Caco-2 (cell line): ENCODE data around the gene PXK. TPM values are rescaled to one million over a fixed set of nuclear protein-coding genes. Genes with fewer than 3 reads are reported as not detected.

Experiments
- Bru-seq: library from RNA; stranded (reverse); fragments of 400-500 nt; gene quantifications from one replicate; lab custom pipeline; 2021; lab: Mats Ljungman, UMichigan
- BruChase-seq, 2 experiments: library from RNA; stranded (reverse); fragments of 400-500 nt; gene quantifications; one replicate each; lab custom pipeline; 2021; lab: Mats Ljungman, UMichigan
- BruUV-seq: library from RNA; stranded (reverse); fragments of 400-500 nt; replicated peaks from 2 replicates; lab custom pipeline; 2021; lab: Mats Ljungman, UMichigan
- CTCF ChIA-PET: fragments of 300-600 bp; sonication (Branson Sonifier 250); formaldehyde crosslinking; loops from one replicate; lab custom pipeline; 2022; ENCODE audit warnings: antibody characterized with exemption; lab: Charles Lee
- POLR2A ChIA-PET: fragments of 300-600 bp; sonication (Branson Sonifier 250); formaldehyde crosslinking; loops from one replicate; lab custom pipeline; 2022; ENCODE audit warnings: antibody characterized with exemption; lab: Charles Lee
- DNase-seq, 2 experiments: peaks; one replicate each; pipeline versions ENCODE4 v3.0.0 to v3.0.0-alpha.2; 2020 to 2022
- H3K27me3 ChIP-seq: replicated peaks from 2 replicates; pipeline ENCODE4 v1.6.0; 2011; ENCODE audit warnings: low read length; ENCODE audit not compliant: control insufficient read depth, insufficient read depth
- H3K36me3 ChIP-seq: 2 replicates; pipeline ENCODE4 v1.5.1; 2011; ENCODE audit warnings: low read length; ENCODE audit not compliant: control insufficient read depth, insufficient read depth
- H3K4me1 ChIP-seq: fragments of 250-450 bp; sonication (Bioruptor Pico); 2 replicates; pipeline ENCODE4 v1.5.1; 2020; ENCODE audit warnings: mild to moderate bottlenecking
- H3K4me3 ChIP-seq: 2 replicates; pipeline ENCODE4 v1.5.1; 2011; ENCODE audit warnings: low read depth, mild to moderate bottlenecking, control low read depth, low read length
- H3K9me3 ChIP-seq: fragments of 250-450 bp; sonication (Bioruptor Pico); 2 replicates; pipeline ENCODE4 v1.5.1; 2020; ENCODE audit warnings: mild to moderate bottlenecking, moderate library complexity
- H3K27ac Mint-ChIP-seq: one replicate; pipeline ENCODE4 v1.8.0; 2022; ENCODE audit warnings: mixed read lengths; ENCODE audit not compliant: unreplicated experiment
- H3K27me3 Mint-ChIP-seq: one replicate; pipeline ENCODE4 v1.8.0; 2022; ENCODE audit warnings: mixed read lengths; ENCODE audit not compliant: insufficient read depth, unreplicated experiment
- H3K36me3 Mint-ChIP-seq: one replicate; pipeline ENCODE4 v1.8.0; 2022; ENCODE audit warnings: mild to moderate bottlenecking, mixed read lengths; ENCODE audit not compliant: insufficient read depth, unreplicated experiment
- H3K4me1 Mint-ChIP-seq: one replicate; pipeline ENCODE4 v1.8.0; 2022; ENCODE audit warnings: low read depth, mixed read lengths; ENCODE audit not compliant: unreplicated experiment
- H3K4me3 Mint-ChIP-seq: one replicate; pipeline ENCODE4 v1.8.0; 2022; ENCODE audit warnings: mild to moderate bottlenecking, moderate library complexity, mixed read lengths; ENCODE audit not compliant: unreplicated experiment
- H3K9me3 Mint-ChIP-seq: one replicate; pipeline ENCODE4 v1.8.0; 2022; ENCODE audit warnings: mixed read lengths; ENCODE audit not compliant: unreplicated experiment
- CTCF ChIP-seq, 2 experiments: fragments of 200-600 bp in 1 of 2; IDR thresholded peaks; 1 replicate in 1 of 2; 2 replicates in 1 of 2; pipeline versions ENCODE4 v1.5.1 to v1.8.0; 2011 to 2022; ENCODE audit warnings: antibody characterized with exemption in 1 of 2, control low read depth in 1 of 2, inconsistent platforms in 1 of 2, low read depth in 1 of 2, low read length in 1 of 2, mild to moderate bottlenecking in 1 of 2, moderate library complexity in 1 of 2; ENCODE audit not compliant: insufficient read depth in 1 of 2, severe bottlenecking in 1 of 2, unreplicated experiment in 1 of 2
- intact Hi-C: fragments of 100-400 bp; cut with micrococcal nuclease; formaldehyde crosslinking; loops from one replicate; pipeline ENCODE4 v1.10.0; 2022; ENCODE audit not compliant: unreplicated experiment
- long read RNA-seq: library from polyadenylated mRNA; stranded (forward); transcript quantifications from one replicate; pipeline ENCODE4 v2.0.0, GENCODE V29; 2022
- total RNA-seq: library from RNA; stranded (reverse); gene quantifications from 2 replicates; pipeline ENCODE4 v1.2.3, GENCODE V29; 2022

PXK gene
- total RNA-seq (8.8 and 9.1 TPM in 2 replicates), Bru-seq, nascent RNA (percentile 53 among the genes with signal in this experiment), BruChase-seq, experiment 1, labeled RNA remaining after a 2-hour chase (percentile 51 among the genes with signal in this experiment), BruChase-seq, experiment 2, labeled RNA remaining after a 6-hour chase (percentile 51 among the genes with signal in this experiment)
- long read RNA-seq, transcript PXK-201 (17 exons, 1,974 nt) = minor isoform, 6 of 28 reads
- long read RNA-seq, transcript PXK-202 (18 exons, 2,037 nt) = major isoform, 13 of 28 reads
- long read RNA-seq, partial matches to known transcripts = 1 of 28 reads
- long read RNA-seq, other reads (novel, unspliced or antisense) = 8 of 28 reads

DNA sequence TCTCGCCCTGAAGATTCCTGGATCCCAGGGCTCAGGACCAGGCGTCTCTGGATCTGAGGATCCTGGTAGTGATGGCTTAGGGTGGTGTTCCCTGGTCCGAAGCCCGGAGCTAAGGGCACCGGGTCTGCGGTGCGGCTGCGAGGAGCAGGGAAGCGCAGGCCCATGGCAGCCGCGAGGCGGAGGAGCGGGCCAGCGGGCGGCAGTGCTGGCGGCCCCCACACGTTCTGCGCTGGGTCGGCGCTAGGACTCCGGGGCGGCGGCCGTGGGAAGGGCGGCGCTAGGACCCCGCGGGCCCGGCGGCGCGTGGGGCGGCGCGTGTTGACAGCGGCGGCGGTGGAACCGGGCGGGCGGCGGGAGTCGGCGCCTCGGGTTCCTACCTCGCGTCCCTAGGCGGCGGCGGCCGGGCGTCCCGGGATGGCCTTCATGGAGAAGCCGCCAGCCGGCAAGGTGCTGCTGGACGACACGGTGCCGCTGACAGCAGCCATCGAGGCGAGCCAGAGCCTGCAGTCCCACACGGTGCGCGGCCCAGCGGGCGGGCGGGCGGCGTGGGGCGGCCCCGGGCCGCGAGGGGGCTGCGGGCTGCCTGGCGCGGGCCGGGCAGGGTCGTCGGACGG lies at the start of gene PXK:
Gene PXK, plus strand, starts transcription at position 318 of the 614 bp plus-strand sequence. Its CDS starts 97 bp downstream, at position 415.
- H3K4me3 ChIP-seq = peak within 1 kb of the TSS; percentile 73
- peak within 1 kb of the TSS; percentile 66 for H3K27ac Mint-ChIP-seq
- no peaks in the 10 kb centered on the region; the same call in 1 of the 2 replicates for H3K27me3 ChIP-seq
- CTCF ChIA-PET = interaction anchor here (1.4 kb wide), 1 partner anchor 27 kb away, joined by 11 read pairs; the partner anchor contains the start of genes HTD2 and RPP14
- no peaks in the 10 kb centered on the region for H3K36me3 Mint-ChIP-seq
- POLR2A ChIA-PET = interaction anchor here (0.6 kb wide), 2 partner anchors 56 to 788 kb away, joined by 5 to 7 read pairs; partner anchors contain the start of gene DNAH12
- peak within 1 kb of the TSS; percentile 89 for H3K4me3 Mint-ChIP-seq
- no peaks in the 10 kb centered on the region for H3K9me3 Mint-ChIP-seq
- peaks cover 13% of the 10 kb centered on the region for H3K4me1 Mint-ChIP-seq
- no peaks in the 10 kb centered on the region for H3K36me3 ChIP-seq
- no peaks in the 10 kb centered on the region for H3K27me3 Mint-ChIP-seq
- no peaks in the 10 kb centered on the region for H3K9me3 ChIP-seq
- no TSS peak for BruUV-seq
- intact Hi-C loops = loop anchor here (1.0 kb wide), 1 partner anchor 82 kb away; no protein-coding TSS in a partner anchor
- no peak for TF ChIP-seq CTCF (IDR thresholded peaks at IDR 0.05; ENCODE audit: insufficient read depth in 1 of 2, low read depth in 1 of 2, low read length in 1 of 2, severe bottlenecking in 1 of 2, unreplicated experiment in 1 of 2)
- H3K4me1 ChIP-seq = no peaks in the 10 kb centered on the region
- peak; percentile 63 to 83 for DNase-seq

DNA sequence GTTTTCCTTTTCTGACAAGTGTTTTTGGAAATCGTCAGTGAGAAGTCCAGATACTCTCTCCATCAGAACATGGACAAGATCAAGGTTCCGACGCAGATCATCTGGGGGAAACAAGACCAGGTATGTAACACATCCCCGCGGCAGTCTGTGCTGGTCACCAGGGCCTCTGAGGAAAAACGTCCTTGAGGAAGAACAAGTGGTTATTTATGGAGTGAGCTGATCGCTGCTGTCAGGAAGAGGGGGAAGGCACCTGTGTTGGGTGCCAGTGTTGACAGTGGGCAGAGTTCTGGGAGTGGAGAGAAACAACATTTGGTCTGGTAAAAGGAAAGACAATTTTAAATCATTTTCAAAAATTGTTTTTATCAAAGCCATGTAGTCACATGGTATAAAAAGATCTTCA lies 47.4 kb upstream of the PXK start:
- Histone ChIP-seq H3K4me3 (no peak overlapping the region), H3K36me3 (peaks cover 3% of the 10 kb centered on the region), H3K4me1 (no peaks in the 10 kb centered on the region), H3K27me3 (no peaks in the 10 kb centered on the region), H3K9me3 (no peaks in the 10 kb centered on the region)
- ChIA-PET CTCF (no interaction called here), POLR2A (no interaction called here)
- no peaks in the 10 kb centered on the region for H3K27me3 Mint-ChIP-seq
- intact Hi-C loops = no loop called here
- H3K4me3 Mint-ChIP-seq = no peak overlapping the region
- no TSS peak for BruUV-seq
- H3K9me3 Mint-ChIP-seq = no peaks in the 10 kb centered on the region
- DNase-seq = no peak
- H3K36me3 Mint-ChIP-seq = no peaks in the 10 kb centered on the region
- no peak for TF ChIP-seq CTCF (IDR thresholded peaks at IDR 0.05; ENCODE audit: insufficient read depth in 1 of 2, low read depth in 1 of 2, low read length in 1 of 2, severe bottlenecking in 1 of 2, unreplicated experiment in 1 of 2)
- no peak overlapping the region for H3K27ac Mint-ChIP-seq
- H3K4me1 Mint-ChIP-seq = no peaks in the 10 kb centered on the region

GRCh38 chr3:58287354-58287753 lies 45.3 kb upstream of the PXK start:
- CTCF ChIA-PET = no interaction called here
- DNase-seq = no peak
- Mint-ChIP-seq H3K36me3 (no peaks in the 10 kb centered on the region), H3K4me3 (no peak overlapping the region), H3K27ac (no peak overlapping the region), H3K9me3 (no peaks in the 10 kb centered on the region), H3K4me1 (no peaks in the 10 kb centered on the region), H3K27me3 (no peaks in the 10 kb centered on the region)
- Histone ChIP-seq H3K4me1 (no peaks in the 10 kb centered on the region), H3K36me3 (peaks cover 2% of the 10 kb centered on the region; the same call in 1 of the 2 replicates), H3K9me3 (no peaks in the 10 kb centered on the region), H3K27me3 (no peaks in the 10 kb centered on the region), H3K4me3 (no peak overlapping the region)
- no peak for TF ChIP-seq CTCF (IDR thresholded peaks at IDR 0.05; ENCODE audit: insufficient read depth in 1 of 2, low read depth in 1 of 2, low read length in 1 of 2, severe bottlenecking in 1 of 2, unreplicated experiment in 1 of 2)
- intact Hi-C loops = no loop called here
- no TSS peak for BruUV-seq
- POLR2A ChIA-PET = no interaction called here
